ENCODE measurements around the gene MEN1. TPM values are rescaled to one million over a fixed set of nuclear protein-coding genes. Genes with fewer than 3 reads are reported as not detected.

The MEN1 gene
- total and polyA plus RNA-seq, 9 of the 15 experiments (the other 6 are each of a cell fraction or from before 2014, with no cell fraction given): 3.4 to 57.2 (median 19.3) TPM

DNA sequence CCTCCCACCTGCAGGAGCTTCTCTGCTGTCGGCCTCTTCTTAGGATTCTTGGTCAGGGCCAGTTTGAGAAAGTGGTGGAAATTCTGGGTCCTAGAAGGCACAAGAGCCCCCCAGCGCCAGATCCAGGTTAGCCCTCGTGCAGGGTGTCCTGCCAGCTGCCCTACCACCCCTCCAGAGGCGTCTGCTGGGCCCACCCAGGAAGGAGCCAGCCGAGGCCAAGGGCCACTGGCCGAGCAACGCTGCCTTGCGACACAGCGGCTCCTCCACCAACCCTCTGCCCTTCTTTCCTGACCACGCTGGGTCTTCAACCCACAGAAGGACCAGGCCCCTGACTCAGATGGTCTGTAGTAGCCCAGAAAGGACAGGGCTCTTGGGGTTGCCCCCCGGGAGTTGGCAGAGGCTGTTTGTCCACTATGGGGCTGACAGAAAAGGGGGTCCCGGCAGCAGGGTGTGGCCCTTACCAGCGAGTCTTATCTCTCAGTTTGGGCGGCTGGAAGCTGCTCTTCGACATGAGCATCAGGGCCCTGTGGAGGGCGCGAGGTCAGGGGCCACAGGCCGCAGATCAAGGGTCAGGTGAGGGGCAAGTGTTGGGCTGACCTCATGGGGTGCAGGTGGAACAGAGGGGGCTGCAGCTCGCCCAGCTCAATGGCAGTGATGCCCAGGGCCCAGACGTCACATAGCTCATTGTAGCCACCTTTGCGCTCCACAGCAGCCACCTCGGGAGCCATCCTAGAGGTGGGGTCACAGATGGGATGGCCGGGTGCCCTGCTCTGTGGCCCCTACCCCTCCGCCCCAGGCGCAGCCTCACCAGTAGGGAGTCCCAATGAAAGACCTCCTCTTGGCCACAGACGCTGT, 9.8 kb downstream of the MEN1 start:
- Histone ChIP-seq H3K9ac (ENCODE audit: insufficient read depth in 1 of 2, low read depth in 2 of 2, low read length in 2 of 2) (peak overlapping the region in 1 of 2 experiments; percentile 85; a peak in 2 of 4 replicates), H4K20me1 (replicated peaks; ENCODE audit: control insufficient read depth, insufficient read depth, low read length) (no peaks in the 10 kb centered on the region), H3K4me1 (replicated peaks in 1 of 2; ENCODE audit: control insufficient read depth in 2 of 2, insufficient read depth in 2 of 2, low read length in 2 of 2) (peaks cover 30 to 79% of the 10 kb centered on the region in 2 experiments), H3K9me3 (replicated peaks; ENCODE audit: control insufficient read depth, insufficient read depth, low read depth, low read length) (no peaks in the 10 kb centered on the region), H3K4me3 (no peak overlapping the region), H3K36me3 (ENCODE audit: control insufficient read depth, insufficient read depth, low read length) (peaks cover 17% of the 10 kb centered on the region; the same call in 2 of the 3 replicates), H3K27me3 (ENCODE audit: control insufficient read depth in 2 of 2, insufficient read depth in 2 of 2, low read length in 2 of 2) (no peaks in the 10 kb centered on the region), H3K27ac (ENCODE audit: extremely low read depth, low read depth, low read length) (peak overlapping the region; percentile 32; the same call in 2 of the 3 replicates), H2AFZ (ENCODE audit: low read depth, low read length) (0 out of 2 replicates have a peak overlapping the region, but pooled peaks have one; percentile 45), H3K79me2 (ENCODE audit: control insufficient read depth, insufficient read depth, low read length) (no peaks in the 10 kb centered on the region), H3K9me1 (ENCODE audit: control insufficient read depth, insufficient read depth, low read length) (no peaks in the 10 kb centered on the region), H3K4me2 (ENCODE audit: insufficient read depth, low read length) (peak overlapping the region; percentile 5; the same call in 1 of the 2 replicates)
- intact Hi-C loops (cut with micrococcal nuclease) (loop anchor here (5.0 kb wide), 1 partner anchor 42 kb away; the partner anchor contains the start of gene CDC42BPG), in situ Hi-C loops (cut with MboI) (no loop called here)
- ATAC-seq (0 out of 3 replicates have a peak, but pooled peaks have one; percentile 3), FAIRE-seq (no peak), DNase-seq (ENCODE audit: extremely low read depth in 1 of 4, low spot score in 3 of 4) (peak in 3 of 4 experiments; percentile 43 to 47 (median 43))
- ChIA-PET CTCF (ENCODE audit: low intra/inter-chr PET ratio) (interaction anchor here (0.6 kb wide), 2 partner anchors 16 to 89 kb away, joined by 3 read pairs; no protein-coding TSS in a partner anchor), POLR2A (interaction anchor here (0.6 to 1.6 kb wide), 10 partner anchors 9 to 631 kb away, joined by 3 to 5 read pairs (median 3); partner anchors contain the start of gene SF1)
- BruUV-seq (replicated peaks): no TSS peak
- 46% methylated on average over 25 of the region's 26 CpGs for WGBS (ENCODE audit: insufficient coverage, low coverage, missing lambda C conversion rate)
- TF ChIP-seq ZNF165 (CRISPR knock-in tag; IDR thresholded peaks at IDR 0.05; ENCODE audit: borderline replicate concordance): no peak
- no peak for TF ChIP-seq ELF2 (CRISPR knock-in tag; IDR thresholded peaks at IDR 0.05)
- no peak for TF ChIP-seq HIVEP1 (CRISPR knock-in tag; IDR thresholded peaks at IDR 0.05)
- TF ChIP-seq, protein P1, sequence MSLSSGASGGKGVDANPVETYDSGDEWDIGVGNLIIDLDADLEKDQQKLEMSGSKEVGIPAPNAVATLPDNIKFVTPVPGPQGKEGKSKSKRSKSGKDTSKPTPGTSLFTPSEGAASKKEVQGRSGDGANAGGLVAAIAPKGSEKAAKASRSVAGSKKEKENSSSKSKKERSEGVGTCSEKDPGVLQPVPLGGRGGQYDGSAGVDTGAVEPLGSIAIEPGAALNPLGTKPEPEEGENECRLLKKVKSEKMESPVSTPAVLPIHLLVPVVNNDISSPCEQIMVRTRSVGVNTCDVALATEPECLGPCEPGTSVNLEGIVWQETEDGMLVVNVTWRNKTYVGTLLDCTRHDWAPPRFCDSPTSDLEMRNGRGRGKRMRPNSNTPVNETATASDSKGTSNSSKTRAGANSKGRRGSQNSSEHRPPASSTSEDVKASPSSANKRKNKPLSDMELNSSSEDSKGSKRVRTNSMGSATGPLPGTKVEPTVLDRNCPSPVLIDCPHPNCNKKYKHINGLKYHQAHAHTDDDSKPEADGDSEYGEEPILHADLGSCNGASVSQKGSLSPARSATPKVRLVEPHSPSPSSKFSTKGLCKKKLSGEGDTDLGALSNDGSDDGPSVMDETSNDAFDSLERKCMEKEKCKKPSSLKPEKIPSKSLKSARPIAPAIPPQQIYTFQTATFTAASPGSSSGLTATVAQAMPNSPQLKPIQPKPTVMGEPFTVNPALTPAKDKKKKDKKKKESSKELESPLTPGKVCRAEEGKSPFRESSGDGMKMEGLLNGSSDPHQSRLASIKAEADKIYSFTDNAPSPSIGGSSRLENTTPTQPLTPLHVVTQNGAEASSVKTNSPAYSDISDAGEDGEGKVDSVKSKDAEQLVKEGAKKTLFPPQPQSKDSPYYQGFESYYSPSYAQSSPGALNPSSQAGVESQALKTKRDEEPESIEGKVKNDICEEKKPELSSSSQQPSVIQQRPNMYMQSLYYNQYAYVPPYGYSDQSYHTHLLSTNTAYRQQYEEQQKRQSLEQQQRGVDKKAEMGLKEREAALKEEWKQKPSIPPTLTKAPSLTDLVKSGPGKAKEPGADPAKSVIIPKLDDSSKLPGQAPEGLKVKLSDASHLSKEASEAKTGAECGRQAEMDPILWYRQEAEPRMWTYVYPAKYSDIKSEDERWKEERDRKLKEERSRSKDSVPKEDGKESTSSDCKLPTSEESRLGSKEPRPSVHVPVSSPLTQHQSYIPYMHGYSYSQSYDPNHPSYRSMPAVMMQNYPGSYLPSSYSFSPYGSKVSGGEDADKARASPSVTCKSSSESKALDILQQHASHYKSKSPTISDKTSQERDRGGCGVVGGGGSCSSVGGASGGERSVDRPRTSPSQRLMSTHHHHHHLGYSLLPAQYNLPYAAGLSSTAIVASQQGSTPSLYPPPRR (CRISPR knock-in tag; IDR thresholded peaks at IDR 0.05; ENCODE audit: borderline replicate concordance): no peak
- TF ChIP-seq MEF2D (tag; conservative IDR thresholded peaks at IDR 0.05; ENCODE audit: low read depth): no peak
- TF ChIP-seq CSDE1 (IDR thresholded peaks at IDR 0.05): no peak
- TF ChIP-seq FOXK1 (CRISPR knock-in tag; IDR thresholded peaks at IDR 0.05; ENCODE audit: borderline replicate concordance): no peak
- TF ChIP-seq BHLHE40 (IDR thresholded peaks at IDR 0.05; ENCODE audit: low read length): no peak
- TF ChIP-seq SRF (CRISPR knock-in tag; IDR thresholded peaks at IDR 0.05): no peak
- TF ChIP-seq RCOR1 (IDR thresholded peaks at IDR 0.05; ENCODE audit: borderline replicate concordance in 1 of 2, low read depth in 2 of 2, low read length in 2 of 2): 0 out of 4 replicates have a peak, but pooled peaks of 1 of the 2 experiments have one; percentile 10
- TF ChIP-seq ETV1 (tag; conservative IDR thresholded peaks at IDR 0.05; ENCODE audit: low read depth): no peak
- TF ChIP-seq, protein P2, sequence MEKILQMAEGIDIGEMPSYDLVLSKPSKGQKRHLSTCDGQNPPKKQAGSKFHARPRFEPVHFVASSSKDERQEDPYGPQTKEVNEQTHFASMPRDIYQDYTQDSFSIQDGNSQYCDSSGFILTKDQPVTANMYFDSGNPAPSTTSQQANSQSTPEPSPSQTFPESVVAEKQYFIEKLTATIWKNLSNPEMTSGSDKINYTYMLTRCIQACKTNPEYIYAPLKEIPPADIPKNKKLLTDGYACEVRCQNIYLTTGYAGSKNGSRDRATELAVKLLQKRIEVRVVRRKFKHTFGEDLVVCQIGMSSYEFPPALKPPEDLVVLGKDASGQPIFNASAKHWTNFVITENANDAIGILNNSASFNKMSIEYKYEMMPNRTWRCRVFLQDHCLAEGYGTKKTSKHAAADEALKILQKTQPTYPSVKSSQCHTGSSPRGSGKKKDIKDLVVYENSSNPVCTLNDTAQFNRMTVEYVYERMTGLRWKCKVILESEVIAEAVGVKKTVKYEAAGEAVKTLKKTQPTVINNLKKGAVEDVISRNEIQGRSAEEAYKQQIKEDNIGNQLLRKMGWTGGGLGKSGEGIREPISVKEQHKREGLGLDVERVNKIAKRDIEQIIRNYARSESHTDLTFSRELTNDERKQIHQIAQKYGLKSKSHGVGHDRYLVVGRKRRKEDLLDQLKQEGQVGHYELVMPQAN (IDR thresholded peaks at IDR 0.05; ENCODE audit: borderline replicate concordance): no peak
- no peak for TF ChIP-seq PCBP1 (IDR thresholded peaks at IDR 0.05; ENCODE audit: low read depth, low read length, poor library complexity, severe bottlenecking)
- no peak for TF ChIP-seq TFAM (CRISPR knock-in tag; conservative IDR thresholded peaks at IDR 0.05)
